ENCODE measurements around the gene LDLRAD4. TPM values are rescaled to one million over a fixed set of nuclear protein-coding genes. Genes with fewer than 3 reads are reported as not detected.

The LDLRAD4 gene
- total RNA-seq, 1 experiment from 2014 or later = 0.68 TPM

DNA sequence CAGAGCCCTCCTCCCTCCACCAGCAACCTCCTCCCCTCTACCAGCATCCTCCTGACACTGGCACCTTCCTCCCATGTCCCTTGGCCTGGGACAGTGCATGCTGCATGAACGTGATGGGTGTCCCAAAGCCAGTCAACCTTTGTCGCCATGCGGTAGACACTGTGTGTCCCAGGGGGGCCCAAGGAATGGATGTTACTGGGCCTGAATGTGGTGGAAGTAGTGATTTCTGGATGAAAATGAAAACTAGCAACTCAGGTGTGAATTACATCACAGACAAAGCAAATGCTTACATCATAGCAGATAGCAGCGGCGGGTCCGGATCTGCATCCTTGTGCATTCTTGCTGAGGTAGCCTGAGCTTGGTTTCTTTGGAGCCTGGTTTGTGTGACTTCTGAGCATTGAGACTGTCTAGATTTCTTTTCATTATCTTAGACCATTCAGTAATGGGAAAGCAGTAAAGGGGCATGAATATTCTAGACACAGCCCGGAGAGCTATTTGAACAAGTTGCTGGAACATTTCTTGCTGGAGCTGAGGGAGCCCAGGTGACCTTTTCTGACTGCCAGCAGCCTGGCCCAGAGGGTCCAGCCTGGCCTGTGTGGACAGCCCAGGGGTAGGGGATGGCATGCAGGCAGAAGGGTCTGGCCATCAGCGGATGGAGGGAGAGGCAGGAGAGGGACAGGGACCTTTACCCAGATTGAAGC lies 407.4 kb downstream of the LDLRAD4 start:
- H3K4me3 ChIP-seq = no peak overlapping the region
- H3K36me3 ChIP-seq = no peaks in the 10 kb centered on the region
- DNase-seq (ENCODE audit: low read depth in 1 of 2, low spot score in 2 of 2) = no peak
- H3K4me1 ChIP-seq (replicated peaks) = no peaks in the 10 kb centered on the region
- H3K27ac ChIP-seq = no peak overlapping the region
- H3K9me3 ChIP-seq (replicated peaks) = no peaks in the 10 kb centered on the region
- H3K27me3 ChIP-seq (replicated peaks) = no peaks in the 10 kb centered on the region

- Histone ChIP-seq H3K36me3 (no peaks in the 10 kb centered on the region), H3K4me3 (no peak overlapping the region), H3K9me3 (replicated peaks) (no peaks in the 10 kb centered on the region), H3K4me1 (replicated peaks) (no peaks in the 10 kb centered on the region), H3K27me3 (replicated peaks) (no peaks in the 10 kb centered on the region), H3K27ac (no peak overlapping the region)
- DNase-seq (ENCODE audit: low read depth in 1 of 2, low spot score in 2 of 2) = no peak
These were observed 408.0 kb downstream of the LDLRAD4 start for GRCh38 chr18:13626544-13626908.

DNA sequence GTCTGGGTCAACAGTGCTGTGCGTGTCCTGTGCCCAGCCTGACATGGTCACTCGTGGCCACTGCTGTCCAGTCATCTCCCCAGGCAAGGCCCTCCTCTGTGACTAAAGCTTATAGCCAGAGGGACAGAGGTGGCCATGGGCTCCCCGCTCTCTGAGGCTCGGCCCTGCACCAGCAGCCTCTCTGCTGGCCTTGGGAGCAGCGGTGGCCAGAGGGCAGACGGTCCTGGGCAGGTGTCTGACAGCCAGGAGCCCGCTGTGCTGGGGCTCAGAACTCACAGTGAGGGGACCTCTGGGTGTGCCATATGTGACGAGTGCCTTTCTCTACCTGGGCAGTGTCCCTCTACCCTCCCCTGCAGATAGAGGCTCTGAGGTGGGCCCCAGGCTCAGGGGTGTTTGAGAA lies 409.1 kb downstream of the LDLRAD4 start:
- Histone ChIP-seq H3K36me3 (no peaks in the 10 kb centered on the region), H3K9me3 (replicated peaks) (no peaks in the 10 kb centered on the region), H3K4me1 (replicated peaks) (no peaks in the 10 kb centered on the region), H3K27me3 (replicated peaks) (no peaks in the 10 kb centered on the region), H3K4me3 (no peak overlapping the region), H3K27ac (no peak overlapping the region)
- no peak for DNase-seq (ENCODE audit: low read depth in 1 of 2, low spot score in 2 of 2)

GRCh38 chr18:13628211-13628610 lies 409.7 kb downstream of the LDLRAD4 start:
- no peak for DNase-seq (ENCODE audit: low read depth in 1 of 2, low spot score in 2 of 2)
- H3K4me3 ChIP-seq = no peak overlapping the region

GRCh38 chr18:13629841-13630715 lies 411.5 kb downstream of the LDLRAD4 start:
- peak in 1 of 2 experiments; percentile 28 for DNase-seq (ENCODE audit: low read depth in 1 of 2, low spot score in 2 of 2)
- no peak overlapping the region for H3K27ac ChIP-seq
- no peaks in the 10 kb centered on the region for H3K9me3 ChIP-seq (replicated peaks)
- no peaks in the 10 kb centered on the region for H3K36me3 ChIP-seq
- no peak overlapping the region for H3K4me3 ChIP-seq
- no peaks in the 10 kb centered on the region for H3K27me3 ChIP-seq (replicated peaks)
- no peaks in the 10 kb centered on the region for H3K4me1 ChIP-seq (replicated peaks)

More at GRCh38 chr18:13628211-13628610, 409.7 kb downstream of the LDLRAD4 start:
- Histone ChIP-seq H3K27me3 (replicated peaks) (no peaks in the 10 kb centered on the region), H3K9me3 (replicated peaks) (no peaks in the 10 kb centered on the region), H3K4me1 (replicated peaks) (no peaks in the 10 kb centered on the region), H3K36me3 (no peaks in the 10 kb centered on the region), H3K27ac (no peak overlapping the region)

DNA sequence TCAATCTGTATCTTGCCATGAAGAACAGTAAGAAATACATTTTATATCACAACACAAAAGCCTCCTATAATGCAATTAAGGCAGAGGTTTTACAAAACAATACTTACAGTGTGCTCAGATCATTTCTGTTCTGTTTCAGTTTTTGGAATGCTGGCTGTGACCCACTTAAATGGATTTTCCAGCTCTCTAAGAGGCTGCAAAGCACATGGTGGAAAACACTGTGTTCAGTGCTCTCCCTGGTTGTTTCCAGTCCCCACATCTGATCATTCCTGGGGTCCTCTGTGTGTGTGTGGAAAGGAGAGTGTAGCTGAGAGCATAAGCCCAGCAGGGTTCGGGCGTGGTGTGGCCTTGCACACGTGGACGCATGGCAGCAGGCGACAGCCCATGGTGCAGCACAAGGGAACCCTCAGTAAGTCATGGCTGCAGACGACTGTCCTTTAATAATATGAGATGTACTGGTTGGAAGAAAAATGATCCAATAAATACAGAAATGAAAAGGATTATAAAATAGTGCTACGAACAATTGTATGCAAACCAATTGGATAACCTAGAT lies 412.2 kb downstream of the LDLRAD4 start:
- no peaks in the 10 kb centered on the region for H3K36me3 ChIP-seq
- H3K27ac ChIP-seq = no peak overlapping the region
- no peaks in the 10 kb centered on the region for H3K27me3 ChIP-seq (replicated peaks)
- H3K9me3 ChIP-seq (replicated peaks) = no peaks in the 10 kb centered on the region
- no peaks in the 10 kb centered on the region for H3K4me1 ChIP-seq (replicated peaks)
- H3K4me3 ChIP-seq = no peak overlapping the region
- no peak for DNase-seq (ENCODE audit: low read depth in 1 of 2, low spot score in 2 of 2)

GRCh38 chr18:13633700-13634099 lies 415.1 kb downstream of the LDLRAD4 start:
- no peaks in the 10 kb centered on the region for H3K4me1 ChIP-seq (replicated peaks)
- no peaks in the 10 kb centered on the region for H3K36me3 ChIP-seq
- H3K4me3 ChIP-seq = no peak overlapping the region
- no peak for DNase-seq (ENCODE audit: low read depth in 1 of 2, low spot score in 2 of 2)
- H3K27me3 ChIP-seq (replicated peaks) = no peaks in the 10 kb centered on the region
- H3K27ac ChIP-seq = no peak overlapping the region
- no peaks in the 10 kb centered on the region for H3K9me3 ChIP-seq (replicated peaks)

GRCh38 chr18:13635046-13635445 lies 416.5 kb downstream of the LDLRAD4 start:
- H3K4me1 ChIP-seq (replicated peaks) = no peaks in the 10 kb centered on the region
- no peak overlapping the region for H3K27ac ChIP-seq
- no peaks in the 10 kb centered on the region for H3K36me3 ChIP-seq
- no peak overlapping the region for H3K4me3 ChIP-seq
- H3K27me3 ChIP-seq (replicated peaks) = no peaks in the 10 kb centered on the region
- H3K9me3 ChIP-seq (replicated peaks) = no peaks in the 10 kb centered on the region
- DNase-seq (ENCODE audit: low read depth in 1 of 2, low spot score in 2 of 2) = no peak

DNA sequence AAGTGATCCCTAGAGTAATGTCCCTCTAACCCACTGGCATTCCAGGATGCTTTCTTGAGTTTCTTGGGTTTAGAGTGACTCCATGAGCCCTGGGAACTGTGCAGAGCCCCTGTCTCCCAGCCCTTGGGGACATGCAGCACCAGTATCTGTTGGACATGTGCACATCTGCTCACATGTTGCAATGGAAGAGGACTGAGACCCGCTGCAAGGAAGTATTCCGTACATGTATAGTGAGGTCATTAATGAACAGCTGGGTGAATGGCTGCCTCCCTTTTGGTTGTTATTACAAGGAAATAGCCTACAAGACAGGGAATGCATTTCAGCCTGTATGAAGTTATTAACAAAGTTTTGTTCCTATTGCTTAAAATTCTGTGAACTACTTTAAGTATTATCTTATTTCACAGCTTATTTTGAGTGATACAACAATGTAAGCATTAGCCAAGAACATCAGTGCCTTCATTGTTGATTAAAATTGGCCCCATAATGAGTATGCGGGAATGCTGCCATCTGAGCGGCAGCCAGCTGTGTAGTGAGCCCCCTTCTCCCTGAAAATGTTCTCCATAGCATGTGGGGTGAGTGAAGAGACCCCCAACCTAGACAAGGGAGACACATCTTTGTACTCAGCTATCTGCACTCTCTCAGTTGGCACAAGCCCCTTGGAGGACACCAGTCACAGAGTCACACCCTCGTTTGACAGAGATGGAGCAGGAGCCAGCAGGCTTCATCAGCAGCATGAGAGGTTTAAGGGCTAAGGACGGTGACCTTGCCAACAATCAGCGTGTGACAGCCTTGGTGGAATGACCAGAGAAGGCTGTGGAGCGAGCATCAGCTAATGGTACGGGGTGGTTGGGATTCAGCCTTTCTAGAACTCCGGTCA lies 420.4 kb downstream of the LDLRAD4 start:
- no peaks in the 10 kb centered on the region for H3K27me3 ChIP-seq (replicated peaks)
- DNase-seq (ENCODE audit: low read depth in 1 of 2, low spot score in 2 of 2) = no peak
- no peaks in the 10 kb centered on the region for H3K36me3 ChIP-seq
- no peak overlapping the region for H3K4me3 ChIP-seq
- H3K27ac ChIP-seq = no peak overlapping the region
- H3K9me3 ChIP-seq (replicated peaks) = no peaks in the 10 kb centered on the region
- H3K4me1 ChIP-seq (replicated peaks) = no peaks in the 10 kb centered on the region

GRCh38 chr18:13640266-13640860 lies 421.8 kb downstream of the LDLRAD4 start:
- Histone ChIP-seq H3K4me3 (no peak overlapping the region), H3K27ac (no peak overlapping the region), H3K36me3 (no peaks in the 10 kb centered on the region), H3K9me3 (replicated peaks) (no peaks in the 10 kb centered on the region), H3K27me3 (replicated peaks) (no peaks in the 10 kb centered on the region), H3K4me1 (replicated peaks) (no peaks in the 10 kb centered on the region)
- no peak for DNase-seq (ENCODE audit: low read depth in 1 of 2, low spot score in 2 of 2)

GRCh38 chr18:13641551-13642439 lies 423.2 kb downstream of the LDLRAD4 start:
- Histone ChIP-seq H3K4me3 (no peak overlapping the region), H3K27me3 (replicated peaks) (no peaks in the 10 kb centered on the region; the same call in 1 of the 2 replicates), H3K4me1 (replicated peaks) (no peaks in the 10 kb centered on the region), H3K27ac (no peak overlapping the region), H3K9me3 (replicated peaks) (no peaks in the 10 kb centered on the region), H3K36me3 (no peaks in the 10 kb centered on the region)
- DNase-seq (ENCODE audit: low read depth in 1 of 2, low spot score in 2 of 2) = peak in 1 of 2 experiments; percentile 24

- no peak for DNase-seq (ENCODE audit: low read depth in 1 of 2, low spot score in 2 of 2)
- Histone ChIP-seq H3K4me3 (no peak overlapping the region), H3K4me1 (replicated peaks) (no peaks in the 10 kb centered on the region), H3K27ac (no peak overlapping the region), H3K27me3 (replicated peaks) (no peaks in the 10 kb centered on the region; the same call in 1 of the 2 replicates), H3K36me3 (no peaks in the 10 kb centered on the region), H3K9me3 (replicated peaks) (no peaks in the 10 kb centered on the region)
These were observed 423.9 kb downstream of the LDLRAD4 start for GRCh38 chr18:13642440-13642827.
